ENCODE results near the gene DMAP1.

The DMAP1 gene

DNA sequence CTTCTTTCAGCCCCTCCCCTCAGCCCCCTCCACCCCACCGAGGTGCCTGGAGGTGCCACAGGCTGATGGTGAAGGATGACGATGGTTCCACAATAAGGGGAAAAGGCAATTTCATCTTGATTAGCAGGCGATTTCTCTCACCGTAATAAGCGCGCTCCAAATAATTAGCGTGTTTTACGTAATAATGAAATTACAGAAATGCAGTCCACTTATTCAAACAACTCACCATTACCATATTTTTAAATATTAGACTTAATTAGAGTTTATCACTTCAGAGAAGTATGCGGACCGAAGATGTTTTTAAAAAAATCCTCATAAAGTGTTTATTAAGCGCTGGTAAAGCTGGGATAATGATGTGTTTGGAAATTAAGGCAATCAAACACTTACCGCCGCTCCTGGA is 14.9 kb downstream of the DMAP1 start:
- no peak for DNase-seq

DNA sequence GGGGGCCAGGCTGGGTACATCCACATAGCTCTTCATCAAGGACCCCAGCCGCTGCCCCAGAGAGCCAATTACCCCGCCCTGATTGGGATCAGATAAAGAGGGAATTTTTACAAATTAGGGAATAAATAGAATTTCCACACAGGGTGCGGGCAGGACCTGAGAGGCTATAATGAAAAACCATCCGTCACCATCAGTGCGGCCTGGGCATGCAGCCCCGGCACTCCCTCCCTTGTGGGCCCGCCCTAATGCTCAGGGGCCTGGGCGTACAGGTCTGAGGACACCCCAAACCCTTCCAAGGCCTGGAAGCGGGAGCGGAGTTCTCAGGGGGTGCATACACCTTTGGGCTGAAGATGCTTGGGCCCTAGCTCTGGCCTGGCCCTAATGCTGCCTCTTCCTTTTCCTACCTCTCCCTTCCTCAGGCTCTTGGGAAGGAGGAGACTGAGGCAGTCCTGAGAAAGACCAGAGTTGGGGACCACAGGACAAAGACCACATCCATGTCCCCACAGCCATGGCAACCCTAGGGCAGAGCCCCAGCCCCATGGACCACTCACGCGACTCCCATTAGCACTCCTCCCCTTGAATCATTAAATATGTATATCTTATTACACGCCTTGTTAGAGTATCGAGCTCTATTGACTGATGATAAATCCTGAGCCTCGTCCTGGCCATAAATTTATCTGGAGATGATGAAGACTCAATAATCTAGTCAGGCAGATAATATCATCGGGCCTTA is 16.3 kb downstream of the DMAP1 start:
- DNase-seq = no peak

DNA sequence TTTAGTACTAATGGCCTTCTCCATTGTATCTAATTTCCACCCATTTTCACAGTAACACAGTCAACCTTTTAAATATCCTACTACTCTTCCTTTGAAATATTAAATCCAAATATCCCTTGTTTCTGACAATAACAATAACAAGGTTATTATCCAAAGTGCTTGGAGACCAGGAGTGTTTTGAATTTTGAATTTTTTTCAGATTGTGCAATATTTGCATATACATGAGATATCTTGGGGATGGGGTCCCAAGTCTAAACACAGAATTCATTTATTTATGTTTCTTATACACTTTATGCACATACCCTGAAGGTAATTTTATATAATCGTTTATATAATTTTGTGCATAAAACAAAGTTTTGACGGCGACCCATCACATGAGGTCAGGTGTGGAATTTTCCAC is 17.5 kb downstream of the DMAP1 start:
- DNase-seq = no peak

DNA sequence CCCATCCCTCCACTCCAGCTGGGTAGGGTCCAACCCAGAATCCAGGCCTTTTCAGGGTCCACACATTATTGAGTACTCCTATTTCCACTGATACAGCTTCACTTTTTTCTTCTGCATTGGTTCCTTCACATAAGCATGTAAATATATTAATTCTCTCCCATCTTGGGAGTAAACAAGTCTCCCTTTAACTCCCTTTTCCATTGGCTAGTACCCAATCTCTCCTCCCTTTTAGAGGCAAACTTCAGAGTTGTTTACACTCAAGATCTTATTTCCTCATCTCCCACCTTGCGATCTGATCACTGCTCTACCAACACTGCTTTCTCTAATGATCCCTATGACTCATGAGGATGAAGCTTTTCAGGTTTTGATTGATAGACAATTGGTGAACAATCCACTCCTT is 20.3 kb downstream of the DMAP1 start:
- DNase-seq = no peak

DNA sequence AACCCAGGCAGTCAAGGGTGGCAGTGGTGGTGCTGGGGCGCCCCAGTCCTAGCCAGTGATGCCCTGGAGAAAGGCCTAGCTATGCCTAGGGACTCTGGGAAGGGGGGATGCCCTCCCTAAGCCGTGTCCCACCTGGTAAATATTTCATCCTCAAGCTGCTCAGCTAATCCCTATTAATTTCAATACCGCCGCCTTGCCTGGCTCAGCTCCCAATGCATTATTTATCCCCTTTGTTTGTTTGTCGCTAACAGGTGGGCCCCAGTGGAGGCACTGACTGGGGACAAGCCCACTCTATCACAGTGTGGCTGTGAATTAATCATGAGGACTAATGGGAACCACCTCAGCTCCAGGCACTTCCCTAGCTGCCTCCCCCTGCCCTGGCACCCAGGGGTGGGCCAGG is 22.5 kb downstream of the DMAP1 start:
- DNase-seq = no peak

DNA sequence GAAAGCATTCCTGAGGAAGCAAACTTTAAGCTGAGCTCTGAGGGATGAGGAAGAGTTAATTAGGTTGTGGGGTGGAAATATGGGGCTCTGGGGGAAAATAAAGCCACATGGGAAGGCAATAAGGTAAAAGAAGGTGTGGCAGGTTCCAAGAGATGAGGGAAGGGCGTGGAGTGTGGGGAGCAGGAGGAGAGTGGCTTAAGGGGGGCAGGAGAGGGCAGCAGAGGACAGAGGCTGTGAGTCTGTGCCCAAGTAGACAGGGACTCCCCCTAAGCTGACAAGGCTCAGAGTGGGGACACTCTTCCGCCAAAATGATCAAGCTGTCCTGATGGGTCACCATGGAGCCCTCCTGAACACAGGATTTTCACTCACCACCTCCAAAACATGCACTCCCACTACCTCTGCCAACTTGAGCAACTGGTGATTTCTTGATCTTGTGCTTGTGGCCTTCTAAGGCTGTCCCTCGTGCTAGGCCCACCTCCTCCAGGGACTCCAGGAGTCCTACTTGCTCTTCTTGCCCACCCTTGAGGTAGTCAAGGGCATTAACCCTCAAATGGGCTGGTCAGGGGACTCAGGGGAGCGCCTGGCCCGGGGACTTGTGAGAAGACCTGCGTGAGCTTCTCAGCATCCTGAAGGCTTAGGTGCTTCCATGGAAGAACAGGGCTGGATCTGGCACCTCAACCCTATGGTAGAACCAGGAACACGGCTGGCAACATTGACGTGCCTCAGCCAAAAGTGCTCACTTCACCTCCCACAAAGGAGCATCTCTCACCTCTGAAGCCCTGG is 23.4 kb downstream of the DMAP1 start:
- no peak for DNase-seq

DNA sequence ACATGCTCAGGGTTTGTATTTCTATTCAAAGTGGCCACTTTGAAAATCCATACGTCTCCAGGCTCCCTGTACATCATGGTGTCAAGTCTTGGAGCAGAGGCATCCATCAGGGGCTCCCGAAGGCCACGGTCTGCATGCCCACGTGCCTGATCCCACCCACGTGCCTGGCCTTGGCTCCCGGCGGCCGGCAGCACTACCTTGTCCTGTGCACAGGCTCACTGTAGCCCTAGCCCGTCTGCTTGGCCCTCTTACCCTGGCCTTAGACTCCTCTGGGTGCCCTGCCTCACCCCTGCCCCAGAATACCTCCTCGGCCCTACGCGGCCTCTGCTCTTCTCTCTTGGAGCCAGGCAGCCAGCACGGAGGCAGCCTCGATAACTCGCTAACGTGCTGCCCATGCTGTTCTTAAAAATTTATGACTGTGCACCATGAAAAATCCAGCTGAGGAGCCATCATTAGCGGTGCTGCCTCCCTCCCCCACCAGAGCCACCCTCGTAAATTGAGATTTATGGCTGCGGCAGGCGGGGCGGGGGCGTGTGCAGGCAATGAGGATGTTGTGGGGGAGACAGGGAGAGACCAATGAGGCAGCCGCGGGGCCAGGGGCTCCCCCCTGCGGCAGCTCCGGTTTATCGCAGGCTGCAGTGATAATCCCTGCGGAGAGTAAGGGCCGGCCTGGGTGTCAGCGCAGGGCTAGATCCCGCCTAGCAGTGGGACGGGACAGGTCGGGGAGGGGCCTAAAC is 24.6 kb downstream of the DMAP1 start:
- DNase-seq = peak; percentile 16 to 22

DNA sequence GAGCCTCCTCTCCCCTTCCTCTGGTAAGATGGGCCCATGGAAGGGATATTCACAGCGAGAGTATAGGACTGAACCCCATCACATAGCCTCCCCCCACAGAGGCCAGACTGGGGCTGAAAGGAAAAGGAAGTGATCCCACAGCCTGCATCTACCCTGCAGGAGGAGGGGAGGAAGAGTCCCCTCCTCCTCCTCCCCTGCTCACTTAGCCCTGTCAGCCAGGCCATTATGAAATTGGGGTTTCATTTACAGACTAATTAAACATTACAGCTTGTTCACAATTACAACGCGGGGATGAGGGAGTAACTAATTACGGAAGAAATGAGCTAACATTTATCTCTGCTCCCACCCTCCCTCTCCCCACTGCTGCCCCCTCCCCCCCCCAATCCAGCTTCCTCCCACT is 25.4 kb downstream of the DMAP1 start:
- DNase-seq = no peak

DNA sequence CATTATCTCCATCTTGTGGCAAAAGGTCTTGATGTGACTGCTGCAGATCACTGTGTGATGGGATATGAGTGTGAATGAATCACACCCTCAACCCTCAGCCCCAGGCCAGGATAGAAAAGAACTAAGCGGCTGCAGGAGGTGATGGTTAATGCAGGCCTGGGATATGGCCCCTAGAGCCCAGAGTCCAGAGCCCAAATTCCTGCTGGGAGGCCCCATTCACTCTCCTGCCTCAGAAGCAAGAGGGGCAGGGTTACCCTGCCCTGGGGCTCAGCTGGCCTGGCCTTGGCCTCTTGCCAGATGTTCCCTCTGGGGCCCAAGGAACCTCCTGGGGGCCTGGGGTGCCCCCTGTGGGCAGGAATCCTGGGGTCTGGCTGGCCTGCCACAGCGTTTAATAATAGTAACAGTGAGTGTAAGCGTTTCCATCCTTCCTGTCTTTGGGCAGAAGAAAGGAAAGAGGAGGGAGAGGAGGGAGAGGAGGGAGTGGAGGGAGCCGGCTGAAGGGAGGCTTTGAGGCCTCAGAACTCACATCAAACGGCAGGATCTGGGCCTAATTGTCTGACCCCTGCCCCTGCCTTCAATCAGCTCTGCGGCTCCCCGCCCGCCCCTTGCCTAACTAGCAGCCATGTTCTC is 26.2 kb downstream of the DMAP1 start:
- no peak for DNase-seq

DNA sequence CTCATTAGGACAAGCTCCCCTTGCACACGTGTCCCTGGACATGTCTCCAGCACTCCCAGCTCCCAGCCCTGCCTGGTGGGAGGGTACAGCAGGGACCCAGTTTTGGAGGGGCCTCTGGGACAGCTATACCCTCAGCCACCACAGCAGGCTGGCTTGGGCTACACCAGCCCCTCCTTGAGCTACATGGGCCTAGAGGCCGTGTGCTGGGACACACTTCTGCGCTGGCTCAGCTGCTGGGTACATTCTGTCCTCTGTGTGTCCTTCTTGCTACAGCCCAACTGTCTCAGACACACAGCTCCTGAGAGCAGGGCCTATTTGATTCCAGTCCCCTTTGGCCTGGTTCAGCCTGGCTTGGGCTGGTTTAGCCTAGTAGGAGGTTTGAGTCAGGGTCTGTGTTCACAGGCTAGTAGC is 26.7 kb downstream of the DMAP1 start:
- DNase-seq = no peak

DNA sequence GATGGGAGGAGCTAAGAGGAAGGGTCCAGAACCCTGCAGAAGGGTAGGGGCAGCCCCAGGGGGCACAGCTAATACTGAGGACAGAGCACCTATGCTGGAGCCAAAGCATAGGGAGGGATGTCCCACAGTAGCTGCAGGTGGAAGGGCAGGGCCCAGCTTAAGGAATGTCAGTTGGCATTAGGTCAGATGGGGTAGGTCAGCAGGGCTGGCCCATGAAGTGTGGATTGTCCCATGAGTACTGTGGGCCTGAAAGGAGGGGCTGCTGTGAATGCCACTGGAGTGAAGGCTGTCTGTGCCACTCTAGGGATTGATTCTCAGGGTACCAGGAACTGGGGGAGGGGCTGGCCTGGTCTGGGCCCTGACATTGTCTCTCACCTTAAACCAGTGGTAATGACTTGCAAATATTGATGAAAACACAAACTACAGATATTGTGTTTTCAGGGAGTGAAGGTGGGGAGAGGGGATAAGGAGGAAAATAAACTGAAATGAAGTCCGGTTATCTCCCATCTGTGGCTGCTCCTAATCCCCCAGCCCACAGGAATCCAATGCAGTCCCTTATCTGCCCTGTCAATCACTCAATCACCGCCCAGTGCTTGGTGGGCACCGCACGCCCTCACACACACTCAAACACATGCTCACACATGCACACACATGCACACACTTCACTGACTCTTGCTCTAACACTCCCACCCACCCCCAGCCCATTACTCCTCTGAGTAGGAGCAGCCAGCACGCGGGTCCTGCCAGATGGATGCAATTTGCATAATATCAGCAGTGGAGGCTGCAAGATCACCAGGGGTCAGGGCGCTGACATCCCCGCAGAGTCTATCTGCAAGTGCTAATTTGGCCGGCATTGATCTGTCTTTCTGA is 27.8 kb downstream of the DMAP1 start:
- DNase-seq = no peak

DNA sequence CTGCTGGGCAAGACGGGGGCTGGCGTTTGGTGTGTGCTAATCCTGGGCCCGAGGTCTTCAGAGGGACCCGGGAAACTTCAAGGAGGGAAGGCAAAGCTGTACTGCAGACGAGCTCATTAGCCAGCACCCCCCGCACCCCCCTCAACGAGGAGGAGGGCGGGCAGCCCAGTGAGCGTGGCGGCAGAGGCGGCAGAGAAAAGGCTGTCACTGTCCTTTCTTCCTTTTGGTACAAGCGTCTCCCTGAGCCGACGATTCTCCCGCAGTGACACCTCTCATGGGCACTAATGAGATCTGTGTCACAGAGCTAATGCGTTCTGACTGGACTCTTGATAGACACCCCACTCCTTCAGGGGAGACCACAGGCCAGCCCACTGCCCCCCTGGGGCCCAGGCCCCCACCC is 29.5 kb downstream of the DMAP1 start:
- no peak for DNase-seq

DNA sequence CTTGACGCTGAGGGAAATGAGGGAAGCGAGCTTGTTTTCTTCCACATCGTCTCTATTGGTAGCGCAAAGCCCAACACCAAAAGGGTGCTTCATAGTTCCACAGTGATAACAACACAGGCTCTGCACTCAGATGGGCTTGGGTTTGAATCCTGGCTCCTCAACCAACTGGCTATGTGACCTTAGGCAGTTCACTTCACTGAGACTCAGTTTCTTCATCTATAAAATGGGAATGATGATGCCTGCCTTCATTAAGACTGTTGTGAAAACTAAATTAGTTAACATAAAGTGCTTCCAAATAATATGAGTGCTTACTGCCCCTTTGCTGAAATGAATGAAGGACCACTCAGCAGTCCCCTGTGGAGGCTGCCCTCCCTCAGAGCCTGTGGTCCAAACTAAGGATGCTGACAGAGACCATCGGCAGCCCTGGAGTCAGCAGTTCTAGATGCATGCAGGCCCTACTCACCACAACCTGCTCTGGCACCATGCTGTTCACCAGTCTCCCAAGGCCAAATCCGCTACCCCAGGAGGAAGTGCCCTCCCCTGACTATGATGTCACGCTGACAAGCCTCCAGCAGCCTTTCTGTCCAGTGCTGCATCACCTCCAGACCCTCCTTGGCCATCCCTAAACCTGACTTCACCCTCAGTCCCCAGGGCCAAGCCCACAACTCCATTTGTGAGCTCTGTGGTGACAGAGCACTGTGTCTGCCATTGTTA is 30.7 kb downstream of the DMAP1 start:
- DNase-seq = no peak

DNA sequence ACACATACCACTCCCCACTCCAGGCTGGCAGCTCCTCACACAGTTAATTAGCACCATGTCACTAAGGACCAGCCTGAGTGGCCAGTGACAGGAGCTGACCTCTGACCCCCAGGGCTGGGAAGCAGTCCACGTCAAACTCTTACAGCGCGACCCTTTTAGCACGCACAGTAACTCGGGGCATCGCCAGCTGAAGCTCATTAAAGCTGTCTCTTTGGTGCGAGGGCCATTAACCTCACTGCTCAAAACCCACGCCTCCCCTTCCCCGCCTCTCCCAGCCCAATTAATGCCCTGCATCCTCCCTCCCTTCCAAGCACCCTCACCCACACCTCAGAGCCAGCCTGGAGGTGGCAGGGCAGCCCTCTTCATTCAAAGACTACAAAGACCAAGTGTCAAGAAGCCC is 31.7 kb downstream of the DMAP1 start:
- no peak for DNase-seq

DNA sequence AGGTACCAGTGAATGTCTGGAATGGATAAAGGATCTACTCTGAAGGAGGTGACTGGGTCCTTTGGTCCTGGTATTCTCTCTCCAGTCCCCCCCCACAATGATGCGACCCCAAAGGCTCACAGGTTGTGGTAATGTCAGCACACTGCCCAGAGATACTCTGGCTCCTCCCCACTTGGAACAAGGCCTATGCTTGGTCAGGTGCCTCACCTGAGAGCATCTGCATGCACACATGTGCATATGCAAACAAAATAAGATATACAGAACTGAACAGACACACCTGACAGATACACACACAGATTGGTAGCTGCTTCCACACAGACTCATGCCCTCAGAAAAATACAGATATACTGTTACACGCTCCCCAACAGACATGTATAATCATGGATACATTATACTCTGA is 33.5 kb downstream of the DMAP1 start:
- no peak for DNase-seq

DNA sequence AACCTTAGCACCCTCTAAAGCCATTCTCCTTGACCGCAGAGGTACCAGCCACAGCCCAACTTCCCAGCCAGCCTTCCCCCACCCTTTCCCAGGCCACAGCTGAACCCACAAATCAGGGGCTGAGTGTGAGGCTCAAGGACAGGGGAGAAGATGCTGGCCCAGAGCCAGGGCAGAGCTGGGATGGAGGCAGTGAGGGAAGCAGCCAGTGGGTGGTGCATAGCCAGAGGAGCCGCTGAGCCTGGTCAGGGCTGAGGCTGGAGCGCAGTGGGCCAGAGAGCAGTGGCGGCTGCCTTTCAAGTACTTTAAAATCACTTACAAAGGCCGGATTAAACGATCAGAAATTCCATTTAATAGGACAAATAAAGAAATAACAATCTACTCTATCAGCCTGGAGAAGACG is 36.3 kb downstream of the DMAP1 start:
- no peak for DNase-seq

DNA sequence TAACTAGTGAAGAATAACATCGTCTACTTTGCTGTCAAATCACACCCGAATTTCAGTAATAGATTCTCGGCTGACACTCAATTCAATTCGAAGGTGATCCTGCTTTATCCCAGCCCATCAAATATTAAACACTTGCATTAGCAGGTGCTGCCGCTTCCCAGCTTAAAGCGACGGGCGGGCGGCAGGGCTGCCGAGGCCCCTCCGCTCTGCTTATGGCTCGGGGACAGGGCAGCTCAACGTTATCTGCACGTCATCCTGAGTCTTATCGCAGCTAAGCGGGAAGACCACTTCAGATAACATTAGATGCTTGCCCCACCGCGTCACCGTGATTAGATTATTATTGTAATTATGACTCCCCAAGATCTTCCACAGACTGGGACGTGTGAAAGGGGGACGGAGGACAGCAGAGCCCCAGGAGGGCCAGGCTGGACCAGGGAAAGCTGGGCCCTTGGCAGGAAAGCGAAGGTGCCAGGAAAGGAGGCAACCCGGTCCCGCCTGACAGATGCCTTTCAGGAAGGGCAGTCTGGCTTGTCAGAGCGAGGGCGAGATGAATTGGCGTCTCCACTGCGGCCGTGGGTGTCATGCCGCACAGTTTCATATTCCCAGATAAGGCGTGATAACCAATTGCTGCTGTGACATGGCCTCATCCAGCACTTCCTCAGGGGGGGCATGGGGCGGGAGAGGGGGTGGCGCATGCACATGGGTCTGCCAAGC is 37.0 kb downstream of the DMAP1 start:
- no peak for DNase-seq

DNA sequence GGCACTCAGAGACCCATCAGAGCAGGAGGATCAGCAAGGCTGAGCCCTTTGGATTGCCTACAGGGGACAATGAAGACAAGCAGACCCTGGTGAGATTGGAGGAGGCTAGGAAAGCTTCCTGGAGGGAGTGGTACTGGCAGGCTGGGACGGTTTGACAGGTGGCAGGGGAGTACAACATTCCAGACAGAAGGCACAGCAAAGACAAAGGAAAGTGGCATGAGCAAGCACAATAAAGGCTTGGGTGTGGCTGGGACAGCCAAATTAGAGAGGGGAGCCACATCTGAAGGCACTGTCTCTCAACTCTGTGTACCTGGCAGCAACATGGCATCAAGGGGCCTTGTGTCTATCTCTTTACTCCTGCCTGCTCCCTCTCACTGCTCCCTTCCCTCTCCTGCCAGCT is 38.2 kb downstream of the DMAP1 start:
- no peak for DNase-seq

DNA sequence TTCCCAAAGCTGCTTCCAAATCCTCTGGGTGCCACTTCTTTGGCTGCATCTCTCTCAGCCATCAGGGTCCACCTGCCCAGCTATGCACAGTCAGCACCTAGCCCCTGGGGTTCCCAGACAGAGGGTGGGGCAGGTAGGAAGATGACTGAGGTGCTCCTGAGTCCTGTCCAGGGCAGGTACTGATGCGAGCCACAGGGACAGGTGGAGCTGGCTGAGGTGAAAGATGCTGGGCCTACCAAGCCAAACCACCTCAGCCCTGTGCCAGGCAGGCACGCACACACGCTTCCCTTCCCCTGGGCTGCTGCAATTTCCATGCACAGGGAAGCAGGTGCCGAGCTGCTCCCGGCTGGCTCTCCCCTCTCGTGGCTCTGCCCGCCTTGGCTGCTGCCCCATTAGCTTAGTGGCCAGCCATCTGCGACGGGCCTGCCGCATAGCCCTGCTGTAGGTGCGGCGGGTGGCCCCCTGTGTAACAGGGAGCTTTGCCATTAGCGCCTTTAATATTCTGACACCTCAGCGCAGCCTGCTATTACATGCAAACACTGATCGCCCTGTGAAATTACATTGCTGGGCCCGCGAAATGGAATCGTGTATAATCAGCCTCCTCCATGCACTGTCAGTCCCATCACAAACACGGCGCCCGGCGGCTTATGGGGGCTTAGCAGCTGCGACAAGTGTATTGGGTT is 38.9 kb downstream of the DMAP1 start:
- no peak for DNase-seq

DNA sequence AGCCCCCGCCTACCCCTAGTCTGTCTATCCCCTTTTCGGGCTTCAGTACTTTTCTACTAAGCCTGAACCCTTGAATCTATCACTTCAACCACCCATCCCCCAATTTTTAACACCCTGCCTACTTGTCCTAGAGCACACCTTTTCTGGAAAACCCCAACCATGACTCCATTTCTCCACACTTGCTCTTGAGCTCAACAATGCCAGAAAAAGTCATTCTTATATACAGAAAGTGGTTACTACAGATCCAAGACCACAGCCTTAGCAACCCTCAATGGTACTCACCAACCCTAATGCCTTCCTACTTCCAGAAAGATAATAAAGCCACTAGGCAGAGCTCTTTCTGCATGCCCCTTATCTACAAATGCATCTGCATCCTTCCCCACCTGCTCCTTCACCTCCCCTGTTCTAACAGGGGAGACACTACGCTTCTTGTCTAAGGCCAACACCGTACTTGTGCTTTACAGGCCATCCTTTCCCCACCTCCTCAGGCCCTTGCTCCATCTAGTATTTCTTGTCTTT is 41.2 kb downstream of the DMAP1 start:
- no peak for DNase-seq

Data from activated CD4-positive, alpha-beta T cell treated with anti-CD3 and anti-CD28 coated beads for 4 hours (primary cell).